Astrocyte (in vitro differentiated cells and primary cell): ENCODE results near the gene CD7. TPM values are rescaled to one million over a fixed set of nuclear protein-coding genes. Genes with fewer than 3 reads are reported as not detected.

ENCODE experiments used
- DNase-seq: peaks from one replicate; pipeline ENCODE4 v3.0.0-alpha.2; 2010; ENCODE audit warnings: low read depth
- FAIRE-seq: peaks from 2 replicates; lab custom pipeline; 2011; peaks lifted over from hg19 to GRCh38; lab: Jason Lieb, UNC
- H2AFZ ChIP-seq: 2 replicates; pipeline ENCODE4 v1.6.0; 2012; ENCODE audit warnings: low read depth, low read length, inconsistent platforms
- H3K27ac ChIP-seq: 2 replicates; pipeline ENCODE4 v1.5.1; 2011; ENCODE audit warnings: low read depth, low read length, inconsistent platforms
- H3K27me3 ChIP-seq: 2 replicates; pipeline ENCODE4 v1.6.0; 2011; ENCODE audit warnings: low read length, inconsistent platforms; ENCODE audit not compliant: insufficient read depth
- H3K36me3 ChIP-seq: 2 replicates; pipeline ENCODE4 v1.5.1; 2011; ENCODE audit warnings: low read length, inconsistent platforms; ENCODE audit not compliant: insufficient read depth
- H3K4me1 ChIP-seq: 2 replicates; pipeline ENCODE4 v1.5.1; 2011; ENCODE audit warnings: low read length, inconsistent platforms; ENCODE audit not compliant: insufficient read depth
- H3K4me2 ChIP-seq: 2 replicates; pipeline ENCODE4 v1.6.0; 2012; ENCODE audit warnings: low read length, inconsistent platforms
- H3K4me3 ChIP-seq: 2 replicates; pipeline ENCODE4 v1.5.1; 2011; ENCODE audit warnings: low read depth, mild to moderate bottlenecking, low read length, inconsistent platforms; ENCODE audit not compliant: insufficient read depth
- H3K79me2 ChIP-seq: 2 replicates; pipeline ENCODE4 v1.6.0; 2012; ENCODE audit warnings: mild to moderate bottlenecking, low read length, inconsistent platforms; ENCODE audit not compliant: insufficient read depth
- H3K9ac ChIP-seq: 2 replicates; pipeline ENCODE4 v1.6.0; 2012; ENCODE audit warnings: mild to moderate bottlenecking, low read length, inconsistent platforms
- H3K9me3 ChIP-seq: 2 replicates; pipeline ENCODE4 v1.5.1; 2012; ENCODE audit warnings: low read depth, mild to moderate bottlenecking, low read length, inconsistent platforms; ENCODE audit not compliant: insufficient read depth
- H4K20me1 ChIP-seq: 2 replicates; pipeline ENCODE4 v1.6.0; 2012; ENCODE audit warnings: low read length, inconsistent platforms; ENCODE audit not compliant: insufficient read depth
- H3K27ac Mint-ChIP-seq: one replicate; pipeline ENCODE4 v1.8.0; 2021; ENCODE audit warnings: mild to moderate bottlenecking, mixed read lengths; ENCODE audit not compliant: unreplicated experiment
- H3K27me3 Mint-ChIP-seq: one replicate; pipeline ENCODE4 v1.8.0; 2021; ENCODE audit warnings: low read depth, mixed read lengths; ENCODE audit not compliant: unreplicated experiment
- H3K36me3 Mint-ChIP-seq: one replicate; pipeline ENCODE4 v1.8.0; 2021; ENCODE audit warnings: low read depth, mixed read lengths; ENCODE audit not compliant: unreplicated experiment
- H3K4me1 Mint-ChIP-seq: one replicate; pipeline ENCODE4 v1.8.0; 2021; ENCODE audit warnings: low read depth, mixed read lengths; ENCODE audit not compliant: unreplicated experiment
- H3K4me3 Mint-ChIP-seq: one replicate; pipeline ENCODE4 v1.8.0; 2021; ENCODE audit warnings: mild to moderate bottlenecking, moderate library complexity, mixed read lengths; ENCODE audit not compliant: unreplicated experiment
- H3K9me3 Mint-ChIP-seq: one replicate; pipeline ENCODE4 v1.8.0; 2021; ENCODE audit warnings: mild to moderate bottlenecking, mixed read lengths; ENCODE audit not compliant: unreplicated experiment
- CTCF ChIP-seq: IDR thresholded peaks from 2 replicates; pipeline ENCODE4 v1.5.1; 2011; ENCODE audit warnings: low read depth, mild to moderate bottlenecking, inconsistent platforms, low read length, moderate library complexity; ENCODE audit not compliant: insufficient read depth
- EZH2 ChIP-seq: IDR thresholded peaks from 2 replicates; pipeline ENCODE4 v1.6.1; 2012; ENCODE audit warnings: mild to moderate bottlenecking, low read length, inconsistent platforms; ENCODE audit not compliant: insufficient read depth
- total RNA-seq: library from RNA; stranded (reverse); gene quantifications from 2 replicates; pipeline ENCODE4 v1.2.1, GENCODE V29; 2021

The CD7 gene
- total RNA-seq, 1 donor from 2014 or later, result 0.18 TPM

GRCh38 chr17:82343560-82343959, 26.2 kb upstream of the CD7 start:
- no peak overlapping the region for H3K27ac ChIP-seq
- no peaks in the 10 kb centered on the region for H4K20me1 ChIP-seq
- no peak overlapping the region for H3K27ac Mint-ChIP-seq
- FAIRE-seq (no peak), DNase-seq (no peak)
- H3K4me1 Mint-ChIP-seq, result peaks cover 3% of the 10 kb centered on the region
- TF ChIP-seq CTCF (no peak), EZH2 (no peak)
- no peaks in the 10 kb centered on the region for H3K36me3 ChIP-seq
- H3K36me3 Mint-ChIP-seq, result peaks cover 1% of the 10 kb centered on the region
- H3K4me3 Mint-ChIP-seq, result no peak overlapping the region
- H2AFZ ChIP-seq, result no peak overlapping the region
- no peak overlapping the region for H3K4me3 ChIP-seq
- peaks cover 3% of the 10 kb centered on the region for H3K9me3 Mint-ChIP-seq
- peaks cover 3% of the 10 kb centered on the region for H3K9me3 ChIP-seq
- no peaks in the 10 kb centered on the region for H3K79me2 ChIP-seq
- H3K27me3 Mint-ChIP-seq, result peaks cover 26% of the 10 kb centered on the region
- H3K9ac ChIP-seq, result no peak overlapping the region
- H3K4me1 ChIP-seq, result peaks cover 9% of the 10 kb centered on the region
- no peak overlapping the region for H3K4me2 ChIP-seq
- peaks cover 3% of the 10 kb centered on the region for H3K27me3 ChIP-seq

- Histone ChIP-seq H2AFZ (no peak overlapping the region), H3K36me3 (no peaks in the 10 kb centered on the region), H3K79me2 (no peaks in the 10 kb centered on the region), H3K27ac (no peak overlapping the region), H3K9ac (no peak overlapping the region), H3K4me3 (no peak overlapping the region), H3K4me2 (no peak overlapping the region), H3K27me3 (no peaks in the 10 kb centered on the region), H3K9me3 (peaks cover 3% of the 10 kb centered on the region), H4K20me1 (no peaks in the 10 kb centered on the region), H3K4me1 (peaks cover 10% of the 10 kb centered on the region)
- TF ChIP-seq EZH2 (no peak), CTCF (no peak)
- FAIRE-seq (no peak), DNase-seq (no peak)
- Mint-ChIP-seq H3K9me3 (peaks cover 3% of the 10 kb centered on the region), H3K27me3 (peaks cover 28% of the 10 kb centered on the region), H3K36me3 (peaks cover 1% of the 10 kb centered on the region), H3K4me1 (peaks cover 3% of the 10 kb centered on the region), H3K27ac (no peak overlapping the region), H3K4me3 (no peak overlapping the region)
These were observed 25.1 kb upstream of the CD7 start for GRCh38 chr17:82342361-82343079.
